Naive thymus-derived CD8-positive, alpha-beta T cell (primary cell): ENCODE data around the gene ICE2. TPM values are rescaled to one million over a fixed set of nuclear protein-coding genes. Genes with fewer than 3 reads are reported as not detected.

ENCODE experiments used
- ATAC-seq, 2 donors: fragments of 150-1000 bp; cut with Tn5 transposase in 1 of 2; sonication (Bioruptor Pico), chemical (Tn5 transposase) in 1 of 2; 1 replicate in 1 of 2; 2 replicates in 1 of 2; pipeline ENCODE4 v1.10.0; 2021; ENCODE audit warnings: mild to moderate bottlenecking in 2 of 2, moderate library complexity in 2 of 2
- POLR2A ChIA-PET: fragments of 350-600 bp; sonication (Branson Sonifier 250); formaldehyde crosslinking; loops from one replicate; lab custom pipeline; 2021; ENCODE audit warnings: antibody characterized with exemption; lab: Charles Lee
- DNase-seq, 10 donors: peaks; one replicate each; pipeline versions ENCODE4 v3.0.0 to v3.0.0-alpha.2; 2020 to 2022
- H3K27ac Mint-ChIP-seq, 10 donors: one replicate each; pipeline ENCODE4 v1.8.0; 2020 to 2022; ENCODE audit warnings: mild to moderate bottlenecking in 10 of 10, mixed read lengths in 10 of 10, moderate library complexity in 4 of 10, inconsistent platforms in 1 of 10
- H3K27me3 Mint-ChIP-seq, 5 donors: one replicate each; pipeline ENCODE4 v1.8.0; 2021 to 2022; ENCODE audit warnings: mixed read lengths in 5 of 5
- H3K36me3 Mint-ChIP-seq, 3 donors: one replicate each; pipeline ENCODE4 v1.8.0; 2020 to 2022; ENCODE audit warnings: mixed read lengths in 3 of 3, mild to moderate bottlenecking in 2 of 3, inconsistent platforms in 1 of 3
- H3K4me1 Mint-ChIP-seq, 4 donors: one replicate each; pipeline ENCODE4 v1.8.0; 2021 to 2022; ENCODE audit warnings: mixed read lengths in 4 of 4
- H3K4me3 Mint-ChIP-seq, 10 donors: one replicate each; pipeline ENCODE4 v1.8.0; 2020 to 2022; ENCODE audit warnings: mild to moderate bottlenecking in 10 of 10, mixed read lengths in 10 of 10, moderate library complexity in 6 of 10, inconsistent platforms in 1 of 10
- H3K9me3 Mint-ChIP-seq, 9 donors: one replicate each; pipeline ENCODE4 v1.8.0; 2020 to 2022; ENCODE audit warnings: mixed read lengths in 9 of 9, mild to moderate bottlenecking in 3 of 9, inconsistent platforms in 1 of 9, moderate library complexity in 1 of 9
- polyA plus RNA-seq, 3 donors: library from polyadenylated mRNA; unstranded; fragments of 300-500 nt; fragmentation: Illumina TruSeq; gene quantifications; one replicate each; pipeline ENCODE4 v1.2.3, GENCODE V29; 2021
- total RNA-seq, 8 experiments: library from RNA in 2 of 8; stranded (reverse) in 2 of 8; gene quantifications; one replicate each; pipeline ENCODE4 v1.2.3 and lab custom pipeline; 2021 to 2026

Gene ICE2
- total and polyA plus RNA-seq, 5 experiments from 2014 or later, result 64.2 to 71.4 (median 69.2) TPM

DNA sequence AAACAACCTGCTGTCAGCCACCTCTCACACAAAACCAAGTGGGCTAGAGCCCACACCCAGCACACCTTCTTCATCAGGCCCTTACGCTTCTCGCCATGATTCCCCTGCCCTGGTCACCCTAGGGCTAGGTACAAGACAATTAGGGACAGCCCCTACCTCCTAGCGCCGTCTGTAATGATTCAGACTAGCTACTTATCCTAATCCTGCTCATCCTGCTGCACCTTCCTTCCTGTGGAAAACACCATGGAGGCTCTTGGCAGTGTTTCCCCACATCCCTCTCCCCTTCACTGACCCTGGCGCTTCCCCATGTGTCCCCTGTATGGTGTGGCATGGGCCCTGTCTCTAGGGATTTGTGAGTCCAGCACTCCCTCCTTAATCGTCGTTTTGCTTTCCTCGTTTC is 39.6 kb upstream of the ICE2 start:
- ATAC-seq (no peak), DNase-seq (no peak)
- H3K4me3 Mint-ChIP-seq, result no peak overlapping the region
- no peaks in the 10 kb centered on the region for H3K9me3 Mint-ChIP-seq
- H3K27me3 Mint-ChIP-seq, result no peaks in the 10 kb centered on the region
- peak overlapping the region in 9 of 10 donors; percentile 11 to 70 (median 28) for H3K27ac Mint-ChIP-seq
- POLR2A ChIA-PET, result no interaction called here
- peaks cover 25 to 60% (median 45%) of the 10 kb centered on the region in 4 donors for H3K4me1 Mint-ChIP-seq
- H3K36me3 Mint-ChIP-seq, result peaks cover 4 to 64% (median 9%) of the 10 kb centered on the region in 3 donors

DNA sequence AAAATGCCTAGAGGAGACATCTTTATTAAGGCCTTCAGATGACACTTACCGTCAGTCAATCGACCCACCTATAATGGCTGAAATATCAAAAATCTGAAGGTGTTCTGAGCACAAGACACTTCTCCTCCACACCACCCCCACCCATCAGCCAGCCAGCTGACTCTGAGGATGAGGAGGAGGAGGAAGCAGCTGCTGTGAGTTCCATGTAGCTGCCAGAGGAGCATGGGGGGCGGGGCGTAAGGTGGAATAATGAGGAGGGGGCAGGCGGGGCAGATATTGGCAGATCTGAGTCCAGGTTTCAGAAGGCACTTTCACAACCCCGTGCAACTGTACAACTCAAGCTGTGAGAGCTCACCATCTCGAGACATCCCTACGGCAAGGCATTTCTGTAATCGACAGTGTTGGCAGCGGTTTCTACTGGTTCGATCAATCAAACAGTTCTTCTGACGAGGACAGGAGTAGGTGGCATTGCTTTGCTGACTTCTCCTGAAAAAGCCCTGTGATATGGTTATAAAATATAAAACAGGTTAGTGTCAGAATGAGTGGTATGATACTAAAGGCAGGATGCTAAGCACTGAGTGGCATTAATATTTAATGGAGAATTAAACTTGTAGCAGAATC is 35.4 kb upstream of the ICE2 start:
- peaks cover 4 to 67% (median 12%) of the 10 kb centered on the region in 3 donors for H3K36me3 Mint-ChIP-seq
- no peak for ATAC-seq
- no peaks in the 10 kb centered on the region for H3K27me3 Mint-ChIP-seq
- POLR2A ChIA-PET, result no interaction called here
- no peaks in the 10 kb centered on the region for H3K9me3 Mint-ChIP-seq
- H3K4me3 Mint-ChIP-seq, result peak overlapping the region in 2 of 10 donors; percentile 4 to 29
- H3K27ac Mint-ChIP-seq, result peak overlapping the region in 7 of 10 donors; percentile 18 to 93 (median 59)
- peaks cover 15 to 73% (median 53%) of the 10 kb centered on the region in 4 donors for H3K4me1 Mint-ChIP-seq
- DNase-seq, result no peak

DNA sequence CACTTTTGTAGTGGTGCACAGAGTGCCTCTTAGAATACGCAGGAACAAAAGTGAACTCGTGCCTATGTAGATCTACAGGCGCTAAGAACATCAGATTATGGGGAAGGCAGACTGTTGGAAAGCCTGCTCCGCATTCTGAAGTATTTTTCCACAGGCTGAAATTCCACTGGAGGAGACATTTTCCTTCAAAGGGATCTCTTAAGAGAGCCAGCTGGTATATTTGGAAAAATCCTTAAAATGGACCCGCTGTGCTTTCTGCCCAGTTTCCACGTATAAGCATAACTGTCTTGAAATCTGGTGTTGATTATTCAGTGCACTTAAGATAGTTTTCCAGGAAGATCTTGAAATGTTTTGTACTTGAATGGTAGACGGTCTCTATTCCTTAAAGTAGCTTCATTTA is 34.7 kb upstream of the ICE2 start:
- H3K4me1 Mint-ChIP-seq, result peaks cover 13 to 71% (median 51%) of the 10 kb centered on the region in 4 donors

DNA sequence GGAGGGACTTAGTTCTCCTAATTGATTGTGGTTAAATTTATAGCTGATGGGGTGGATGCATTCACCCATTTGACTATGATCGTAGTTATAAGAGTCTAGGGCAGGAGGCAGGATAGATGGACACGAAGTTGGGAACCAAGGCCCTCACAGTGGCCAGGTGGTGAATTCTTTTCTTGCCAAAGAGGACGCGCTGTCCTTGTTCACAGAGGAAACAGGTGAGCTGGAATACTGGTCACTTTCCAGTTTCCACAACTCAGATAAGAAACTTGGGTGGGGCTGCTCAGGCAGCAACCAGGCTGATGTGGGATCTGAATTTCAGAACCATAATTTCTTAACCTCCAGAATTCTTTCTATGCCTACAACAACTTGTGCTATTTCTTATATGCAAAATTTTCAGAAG is 34.0 kb upstream of the ICE2 start:
- H3K27me3 Mint-ChIP-seq, result no peaks in the 10 kb centered on the region
- no peaks in the 10 kb centered on the region for H3K9me3 Mint-ChIP-seq
- no peak for ATAC-seq
- peaks cover 4 to 59% (median 12%) of the 10 kb centered on the region in 3 donors for H3K36me3 Mint-ChIP-seq
- peak overlapping the region in 7 of 10 donors; percentile 49 to 93 (median 80) for H3K27ac Mint-ChIP-seq
- POLR2A ChIA-PET, result no interaction called here
- DNase-seq, result no peak
- H3K4me3 Mint-ChIP-seq, result peak overlapping the region in 1 of 10 donors; percentile 1
- peaks cover 9 to 72% (median 52%) of the 10 kb centered on the region in 4 donors for H3K4me1 Mint-ChIP-seq

More for the DNA sequence above, 34.7 kb upstream of the ICE2 start:
- POLR2A ChIA-PET, result no interaction called here
- ATAC-seq, result no peak
- Mint-ChIP-seq H3K27ac (peak overlapping the region in 3 of 10 donors; percentile 55 to 93 (median 59)), H3K4me3 (no peak overlapping the region), H3K27me3 (no peaks in the 10 kb centered on the region), H3K9me3 (no peaks in the 10 kb centered on the region), H3K36me3 (peaks cover 4 to 66% (median 12%) of the 10 kb centered on the region in 3 donors)
- no peak for DNase-seq

DNA sequence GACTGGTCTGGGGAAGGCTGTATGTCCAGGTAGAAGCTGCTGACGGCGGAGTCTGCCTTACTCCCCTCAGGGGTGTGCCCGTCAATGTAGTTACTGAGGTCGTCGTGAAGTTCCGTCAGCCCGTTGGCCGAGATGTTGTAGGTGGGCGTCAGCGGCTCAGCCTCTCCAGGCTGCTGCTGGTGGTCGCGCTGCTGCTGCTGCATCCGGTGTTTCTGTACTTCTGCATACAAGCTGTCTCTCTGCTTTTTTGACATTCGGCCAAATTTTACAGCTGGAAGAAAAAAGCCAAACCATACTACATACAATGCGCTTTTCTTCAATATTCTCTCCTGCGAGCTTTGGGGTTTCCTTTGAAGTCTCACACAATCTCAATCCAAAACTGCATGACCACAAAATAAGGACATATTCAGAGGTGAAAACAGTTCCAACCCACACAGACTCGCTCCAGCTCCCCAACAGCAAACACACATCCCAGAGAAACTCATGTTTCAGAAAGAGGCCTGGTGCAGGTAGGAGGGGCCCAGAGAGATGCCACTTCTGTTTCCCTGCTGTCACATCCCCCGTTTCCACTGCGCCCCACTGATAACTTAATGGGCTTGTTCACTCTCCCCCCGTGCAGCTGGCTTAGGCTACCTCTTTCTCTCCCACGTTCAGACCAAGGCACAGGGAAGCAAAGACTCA is 32.5 kb upstream of the ICE2 start:
- no peaks in the 10 kb centered on the region for H3K27me3 Mint-ChIP-seq
- peak overlapping the region; percentile 53 to 82 (median 72) for H3K4me3 Mint-ChIP-seq
- H3K9me3 Mint-ChIP-seq, result no peaks in the 10 kb centered on the region
- peaks cover 4 to 68% (median 9%) of the 10 kb centered on the region in 3 donors for H3K36me3 Mint-ChIP-seq
- DNase-seq, result peak in 9 of 10 donors; percentile 19 to 75 (median 50)
- peak; percentile 71 to 79 for ATAC-seq
- peak overlapping the region; percentile 73 to 95 (median 92) for H3K27ac Mint-ChIP-seq
- POLR2A ChIA-PET, result interaction anchor here (0.7 to 2.2 kb wide), 7 partner anchors 9 to 399 kb away, joined by 3 to 7 read pairs (median 5); no protein-coding TSS in a partner anchor
- H3K4me1 Mint-ChIP-seq, result peaks cover 14 to 70% (median 59%) of the 10 kb centered on the region in 4 donors

DNA sequence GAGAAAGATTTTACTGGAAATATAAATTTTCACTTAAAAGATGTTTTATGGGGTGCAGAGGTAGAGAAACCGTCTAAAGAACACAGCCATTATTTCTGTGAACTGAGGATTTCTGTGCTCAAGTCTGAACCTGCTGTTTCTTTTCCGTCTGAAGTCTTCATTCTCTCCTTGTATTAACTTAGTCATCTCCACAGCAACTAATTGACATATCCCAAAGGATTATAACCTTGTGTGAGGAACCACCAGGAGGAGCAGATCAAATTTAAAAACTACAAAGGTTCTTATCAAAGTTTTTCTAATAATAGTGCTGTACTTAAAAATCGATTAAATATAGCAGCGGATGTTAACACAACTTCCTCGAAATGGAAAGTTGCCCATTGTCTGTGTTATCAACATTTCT is 31.1 kb upstream of the ICE2 start:
- peaks cover 4 to 75% (median 14%) of the 10 kb centered on the region in 3 donors for H3K36me3 Mint-ChIP-seq
- ATAC-seq (no peak), DNase-seq (no peak)
- no peaks in the 10 kb centered on the region for H3K27me3 Mint-ChIP-seq
- H3K27ac Mint-ChIP-seq, result peak overlapping the region in 9 of 10 donors; percentile 11 to 94 (median 78)
- peak overlapping the region in 2 of 10 donors; percentile 9 to 16 for H3K4me3 Mint-ChIP-seq
- H3K4me1 Mint-ChIP-seq, result peaks cover 13 to 63% (median 58%) of the 10 kb centered on the region in 4 donors
- POLR2A ChIA-PET, result interaction anchor here (1.4 to 2.2 kb wide), 2 partner anchors 59 to 71 kb away, joined by 3 to 4 read pairs; no protein-coding TSS in a partner anchor
- no peaks in the 10 kb centered on the region for H3K9me3 Mint-ChIP-seq

DNA sequence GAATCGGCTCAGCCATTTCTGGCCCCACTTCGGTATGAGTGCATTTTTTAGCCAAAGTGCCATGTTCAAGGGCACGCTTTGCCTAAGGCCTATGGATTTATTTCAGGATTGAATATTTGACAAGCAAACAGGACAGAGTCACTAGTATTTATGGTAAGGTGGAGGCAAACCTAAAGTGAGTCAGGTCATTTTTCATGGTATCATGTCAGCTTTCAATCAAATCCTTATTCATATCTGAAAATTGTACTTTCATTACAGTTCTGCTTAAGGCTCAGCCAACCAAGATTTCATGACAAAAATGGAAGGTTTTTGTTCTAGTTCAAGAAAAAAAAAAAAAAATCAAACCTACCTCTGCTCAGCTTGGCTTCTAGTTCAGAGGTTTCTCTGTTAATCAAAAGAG is 30.5 kb upstream of the ICE2 start:
- no peaks in the 10 kb centered on the region for H3K9me3 Mint-ChIP-seq
- H3K36me3 Mint-ChIP-seq, result peaks cover 4 to 75% (median 17%) of the 10 kb centered on the region in 3 donors
- no peak for DNase-seq
- peak overlapping the region in 9 of 10 donors; percentile 66 to 94 (median 74) for H3K27ac Mint-ChIP-seq
- peak overlapping the region in 1 of 10 donors; percentile 3 for H3K4me3 Mint-ChIP-seq
- POLR2A ChIA-PET, result interaction anchor here (1.4 kb wide), 1 partner anchor 72 kb away, joined by 3 read pairs; no protein-coding TSS in a partner anchor
- H3K4me1 Mint-ChIP-seq, result peaks cover 15 to 61% (median 57%) of the 10 kb centered on the region in 4 donors
- H3K27me3 Mint-ChIP-seq, result no peaks in the 10 kb centered on the region
- ATAC-seq, result no peak

DNA sequence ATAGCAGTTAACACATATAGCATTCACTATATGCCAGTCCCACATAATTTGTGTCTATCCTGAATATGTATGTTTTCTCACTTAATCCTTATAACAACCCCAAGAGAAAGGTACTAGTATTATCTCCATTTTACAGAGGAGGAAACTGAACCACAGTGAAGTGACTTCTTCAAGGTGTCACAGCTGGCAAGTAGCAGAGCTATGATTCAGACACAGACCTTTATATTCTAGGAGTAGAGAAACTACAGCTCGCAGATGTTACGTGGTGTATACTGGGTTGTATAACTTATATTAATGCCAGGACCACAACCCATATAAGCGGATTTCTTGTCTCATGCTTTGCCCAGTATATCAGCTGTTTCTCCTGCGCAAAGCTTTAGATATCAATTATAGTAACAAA is 29.5 kb upstream of the ICE2 start:
- peaks cover 0 to 72% (median 13%) of the 10 kb centered on the region in 3 donors for H3K36me3 Mint-ChIP-seq
- POLR2A ChIA-PET, result interaction anchor here (1.4 kb wide), 1 partner anchor 73 kb away, joined by 3 read pairs; no protein-coding TSS in a partner anchor
- no peak overlapping the region for H3K4me3 Mint-ChIP-seq
- peaks cover 15 to 61% (median 53%) of the 10 kb centered on the region in 4 donors for H3K4me1 Mint-ChIP-seq
- no peak for ATAC-seq
- no peaks in the 10 kb centered on the region for H3K27me3 Mint-ChIP-seq
- peak overlapping the region in 5 of 10 donors; percentile 55 to 93 (median 74) for H3K27ac Mint-ChIP-seq
- DNase-seq, result no peak
- H3K9me3 Mint-ChIP-seq, result no peaks in the 10 kb centered on the region

DNA sequence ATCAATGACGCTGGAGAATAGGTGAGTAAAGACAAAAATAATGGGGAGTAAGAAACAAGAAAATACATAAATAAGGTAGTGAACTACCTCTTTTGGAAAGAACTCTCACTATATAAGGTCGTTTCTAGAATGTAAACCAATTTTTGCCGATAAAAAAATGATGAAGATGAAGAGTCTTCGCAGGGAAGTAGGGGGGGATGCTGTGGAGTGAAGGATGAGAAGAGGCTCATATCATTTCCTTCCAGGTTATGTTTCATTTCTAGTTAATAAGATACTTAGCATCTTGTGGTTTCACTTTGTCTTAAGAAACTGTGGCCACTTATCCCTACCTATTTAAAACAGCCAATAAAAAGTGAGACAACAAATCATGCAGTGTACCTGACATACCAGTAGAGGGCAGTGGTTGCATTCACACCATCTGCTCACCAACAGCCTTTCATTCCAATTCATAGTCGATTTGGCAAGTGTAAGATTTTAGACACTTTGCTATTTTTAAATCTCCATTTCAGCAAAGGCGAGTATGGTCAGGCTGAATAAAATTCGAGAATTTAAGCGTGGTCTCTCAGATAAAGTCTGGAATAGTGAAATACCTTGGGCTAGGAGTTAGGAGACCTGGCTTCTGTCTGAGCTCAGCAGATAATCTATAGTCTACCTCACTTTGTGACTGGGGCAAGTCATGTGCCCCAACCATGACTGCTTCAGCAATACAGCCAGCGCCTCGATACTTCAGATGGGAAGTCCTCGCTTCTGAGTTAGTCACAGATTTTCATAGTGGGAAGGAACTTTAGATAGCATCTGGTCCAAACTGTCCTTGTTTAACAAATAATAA is 28.9 kb upstream of the ICE2 start:
- peaks cover 0 to 74% (median 16%) of the 10 kb centered on the region in 3 donors for H3K36me3 Mint-ChIP-seq
- peaks cover 15 to 60% (median 50%) of the 10 kb centered on the region in 4 donors for H3K4me1 Mint-ChIP-seq
- DNase-seq (peak in 9 of 10 donors; percentile 27 to 79 (median 61)), ATAC-seq (peak; percentile 59 to 69)
- H3K27me3 Mint-ChIP-seq, result no peaks in the 10 kb centered on the region
- POLR2A ChIA-PET, result no interaction called here
- peak overlapping the region in 9 of 10 donors; percentile 21 to 93 (median 71) for H3K27ac Mint-ChIP-seq
- H3K9me3 Mint-ChIP-seq, result no peaks in the 10 kb centered on the region
- H3K4me3 Mint-ChIP-seq, result peak overlapping the region in 1 of 10 donors; percentile 11

DNA sequence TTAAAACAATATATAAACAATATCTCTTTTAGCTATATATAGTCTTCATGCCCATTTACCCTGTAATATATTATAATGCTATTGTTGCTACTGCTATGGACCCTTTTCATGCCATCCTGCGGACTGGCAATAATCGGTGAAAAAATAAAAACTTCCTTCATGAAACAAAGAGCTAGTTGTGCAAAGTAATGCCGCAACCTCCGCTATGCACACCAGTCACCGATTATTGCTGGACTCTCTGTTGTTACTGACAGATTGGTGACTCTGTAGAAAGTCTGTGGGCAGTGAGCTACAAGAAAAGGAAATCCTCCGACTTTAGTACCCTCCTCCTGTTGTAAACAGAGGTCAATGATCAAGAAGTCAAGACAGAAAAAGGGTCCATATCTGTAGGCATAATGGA is 17.9 kb upstream of the ICE2 start:
- DNase-seq, result no peak
- Mint-ChIP-seq H3K9me3 (no peaks in the 10 kb centered on the region), H3K36me3 (peaks cover 0 to 81% (median 14%) of the 10 kb centered on the region in 3 donors), H3K27ac (no peak overlapping the region), H3K4me3 (no peak overlapping the region), H3K27me3 (no peaks in the 10 kb centered on the region), H3K4me1 (peaks cover 0 to 9% (median 5%) of the 10 kb centered on the region in 4 donors)
- POLR2A ChIA-PET, result interaction anchor here (0.6 kb wide), 1 partner anchor 77 kb away, joined by 3 read pairs; no protein-coding TSS in a partner anchor
- ATAC-seq, result no peak

DNA sequence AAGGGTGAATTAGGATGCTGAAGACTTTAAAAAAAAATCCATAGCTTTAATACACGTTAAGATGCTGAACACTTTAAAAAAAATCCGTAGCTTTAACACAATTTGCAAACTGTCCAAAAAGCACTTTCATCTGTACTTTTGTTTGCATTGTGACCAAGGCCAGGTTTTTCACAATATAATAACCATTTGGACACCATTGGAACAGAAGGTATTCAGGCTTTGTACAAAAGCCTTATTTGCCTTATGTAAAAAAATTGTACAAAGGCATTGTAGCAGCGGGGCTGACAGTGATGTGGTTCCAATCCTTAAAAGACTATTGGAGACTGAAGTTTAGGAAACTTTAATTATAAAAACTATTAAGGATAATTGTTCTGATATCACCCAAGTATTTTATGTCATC is 15.2 kb upstream of the ICE2 start:
- Mint-ChIP-seq H3K4me3 (no peak overlapping the region), H3K27ac (peak overlapping the region in 4 of 10 donors; percentile 31 to 79 (median 54)), H3K9me3 (no peaks in the 10 kb centered on the region), H3K36me3 (peaks cover 0 to 63% (median 8%) of the 10 kb centered on the region in 3 donors), H3K4me1 (peaks cover 0 to 14% (median 6%) of the 10 kb centered on the region in 4 donors), H3K27me3 (no peaks in the 10 kb centered on the region)
- no peak for DNase-seq
- POLR2A ChIA-PET, result interaction anchor here (1.0 kb wide), 1 partner anchor 15 kb away, joined by 3 read pairs; the partner anchor contains the start of gene ICE2
- no peak for ATAC-seq

DNA sequence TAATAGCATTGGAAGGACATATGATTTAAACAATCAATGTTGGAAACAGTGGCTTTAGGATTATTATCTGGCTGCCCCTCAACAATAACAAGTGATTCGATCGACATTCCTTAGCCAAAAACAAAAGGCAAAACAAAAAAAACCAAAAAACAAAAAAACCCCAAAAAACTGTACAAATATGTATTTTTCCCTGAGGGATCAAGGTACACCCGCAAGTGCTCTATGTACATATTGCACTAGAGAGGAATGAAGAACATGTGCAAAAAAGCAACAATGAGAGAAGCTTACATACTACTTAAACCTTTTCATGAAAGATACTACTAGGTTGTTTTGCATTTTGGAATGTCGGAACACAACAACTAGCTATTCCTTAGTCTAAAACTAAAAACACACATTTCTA is 14.2 kb upstream of the ICE2 start:
- Mint-ChIP-seq H3K27ac (peak overlapping the region in 3 of 10 donors; percentile 8 to 85 (median 44)), H3K9me3 (no peaks in the 10 kb centered on the region), H3K4me1 (peaks cover 0 to 19% (median 9%) of the 10 kb centered on the region in 4 donors), H3K4me3 (no peak overlapping the region), H3K27me3 (no peaks in the 10 kb centered on the region), H3K36me3 (peaks cover 0 to 55% (median 5%) of the 10 kb centered on the region in 3 donors)
- POLR2A ChIA-PET, result no interaction called here
- DNase-seq, result no peak
- no peak for ATAC-seq
